HG02852 (cell line): ENCODE data around the gene BPIFA2.
"Not testable (repeated sequence)": the region's sequence is repeated elsewhere in the genome, so short reads cannot be mapped to it uniquely, and the experiment has no call there.

Source experiments
- ATAC-seq: cut with Tn5 transposase; IDR thresholded peaks from one replicate; pipeline ENCODE4 v1.9.1; 2021; ENCODE audit warnings: mild to moderate bottlenecking, moderate library complexity; ENCODE audit not compliant: unreplicated experiment

BPIFA2 gene

GRCh38 chr20:33159713-33160112, 8.2 kb upstream of the BPIFA2 start:
- ATAC-seq = no peak

- no peak for ATAC-seq
Observed at GRCh38 chr20:33160681-33161080, 7.3 kb upstream of the BPIFA2 start.

- ATAC-seq = no peak
Observed at GRCh38 chr20:33162313-33162712, 5.6 kb upstream of the BPIFA2 start.

- ATAC-seq = no peak
Observed at GRCh38 chr20:33162753-33163152, 5.2 kb upstream of the BPIFA2 start.

- ATAC-seq = no peak
Observed at GRCh38 chr20:33163856-33164762, 3.9 kb upstream of the BPIFA2 start.

- ATAC-seq = no peak
Observed at GRCh38 chr20:33164763-33165095, 3.2 kb upstream of the BPIFA2 start.

- ATAC-seq = no peak
Observed at GRCh38 chr20:33165416-33166055, 2.4 kb upstream of the BPIFA2 start.

GRCh38 chr20:33166533-33167113, 1.3 kb upstream of the BPIFA2 start:
- no peak for ATAC-seq

GRCh38 chr20:33169176-33169794, 1.3 kb downstream of the BPIFA2 start:
- ATAC-seq = no peak

GRCh38 chr20:33172781-33173180, 4.8 kb downstream of the BPIFA2 start:
- ATAC-seq = no peak

- ATAC-seq = no peak
Observed at GRCh38 chr20:33175123-33175522, 7.2 kb downstream of the BPIFA2 start.

GRCh38 chr20:33176101-33176500, 8.1 kb downstream of the BPIFA2 start:
- no peak for ATAC-seq

- ATAC-seq = no peak
Observed at GRCh38 chr20:33177866-33178265, 9.9 kb downstream of the BPIFA2 start.

- no peak for ATAC-seq
Observed at GRCh38 chr20:33178726-33179125, 10.8 kb downstream of the BPIFA2 start.

GRCh38 chr20:33180169-33180568, 12.2 kb downstream of the BPIFA2 start:
- ATAC-seq = no peak

GRCh38 chr20:33181482-33182093, 13.6 kb downstream of the BPIFA2 start:
- no peak for ATAC-seq

- ATAC-seq = no peak
Observed at GRCh38 chr20:33183312-33183711, 15.4 kb downstream of the BPIFA2 start.

- ATAC-seq = not testable (repeated sequence)
Observed at GRCh38 chr20:33185031-33185590, 17.2 kb downstream of the BPIFA2 start.

GRCh38 chr20:33187491-33187890, 19.5 kb downstream of the BPIFA2 start:
- no peak for ATAC-seq

GRCh38 chr20:33188421-33188820, 20.5 kb downstream of the BPIFA2 start:
- no peak for ATAC-seq

- ATAC-seq = no peak
Observed at GRCh38 chr20:33191484-33191883, 23.5 kb downstream of the BPIFA2 start.
